Measurements from ENCODE around the gene DNM3.
A peak's percentile ranks its signal among the peaks of the same experiment; 100 is the strongest.

Gene DNM3

GRCh38 chr1:172140591-172140990, 299.3 kb downstream of the DNM3 start:
- no peak for DNase-seq (ENCODE audit: low spot score)

GRCh38 chr1:172141341-172141881, 300.1 kb downstream of the DNM3 start:
- no peak for DNase-seq (ENCODE audit: low spot score)

- DNase-seq (ENCODE audit: low spot score): no peak
These were observed 301.0 kb downstream of the DNM3 start for GRCh38 chr1:172142324-172142723.

GRCh38 chr1:172143384-172144055, 302.2 kb downstream of the DNM3 start:
- DNase-seq (ENCODE audit: low spot score): no peak

GRCh38 chr1:172144445-172145061, 303.3 kb downstream of the DNM3 start:
- DNase-seq (ENCODE audit: low spot score): peak; percentile 93

GRCh38 chr1:172145231-172145651, 303.9 kb downstream of the DNM3 start:
- DNase-seq (ENCODE audit: low spot score): peak; percentile 81

- DNase-seq (ENCODE audit: low spot score): no peak
These were observed 304.4 kb downstream of the DNM3 start for GRCh38 chr1:172145656-172146055.

- no peak for DNase-seq (ENCODE audit: low spot score)
These were observed 305.0 kb downstream of the DNM3 start for GRCh38 chr1:172146141-172146850.

- DNase-seq (ENCODE audit: low spot score): no peak
These were observed 306.2 kb downstream of the DNM3 start for GRCh38 chr1:172147541-172147940.

- DNase-seq (ENCODE audit: low spot score): no peak
These were observed 306.9 kb downstream of the DNM3 start for GRCh38 chr1:172148213-172148612.

GRCh38 chr1:172148707-172149106, 307.4 kb downstream of the DNM3 start:
- DNase-seq (ENCODE audit: low spot score): no peak

GRCh38 chr1:172149346-172149745, 308.0 kb downstream of the DNM3 start:
- no peak for DNase-seq (ENCODE audit: low spot score)

GRCh38 chr1:172154551-172154950, 313.3 kb downstream of the DNM3 start:
- DNase-seq (ENCODE audit: low spot score): no peak

- DNase-seq (ENCODE audit: low spot score): no peak
These were observed 314.5 kb downstream of the DNM3 start for GRCh38 chr1:172155766-172156165.

GRCh38 chr1:172162236-172162635, 320.9 kb downstream of the DNM3 start:
- DNase-seq (ENCODE audit: low spot score): no peak

GRCh38 chr1:172163498-172164215, 322.4 kb downstream of the DNM3 start:
- no peak for DNase-seq (ENCODE audit: low spot score)

GRCh38 chr1:172165403-172165802, 324.1 kb downstream of the DNM3 start:
- DNase-seq (ENCODE audit: low spot score): no peak

GRCh38 chr1:172167796-172168596, 326.7 kb downstream of the DNM3 start:
- no peak for DNase-seq (ENCODE audit: low spot score)

- no peak for DNase-seq (ENCODE audit: low spot score)
These were observed 327.2 kb downstream of the DNM3 start for GRCh38 chr1:172168597-172168872.

- DNase-seq (ENCODE audit: low spot score): no peak
These were observed 328.5 kb downstream of the DNM3 start for GRCh38 chr1:172169836-172170235.

GRCh38 chr1:172172352-172172831, 331.1 kb downstream of the DNM3 start:
- DNase-seq (ENCODE audit: low spot score): no peak

GRCh38 chr1:172176206-172176605, 334.9 kb downstream of the DNM3 start:
- DNase-seq (ENCODE audit: low spot score): no peak

All from left forelimb (tissue), 1 donor.